GM23338 (cell line): ENCODE results near the gene DHRS13. TPM values are rescaled to one million over a fixed set of nuclear protein-coding genes. Genes with fewer than 3 reads are reported as not detected.

ENCODE experiments used
- ATAC-seq: fragments of 200-7000 bp; cut with Tn5 transposase; 3 replicates; pipeline ENCODE4 v1.9.1; 2020
- DNase-seq: peaks from one replicate; pipeline ENCODE4 v3.0.0-alpha.2; 2015; ENCODE audit warnings: low spot score
- H2AFZ ChIP-seq: fragments of 200-600 bp; sonication (generic); 2 replicates; pipeline ENCODE4 v1.8.0; 2016; ENCODE audit warnings: antibody characterized with exemption, mild to moderate bottlenecking, moderate library complexity
- H3F3A ChIP-seq: fragments of 200-600 bp; sonication (generic); replicated peaks from 2 replicates; pipeline ENCODE4 v1.8.0; 2017; ENCODE audit warnings: antibody characterized with exemption, mixed run types, low read depth
- H3K27ac ChIP-seq: fragments of 200-600 bp; sonication (generic); 2 replicates; pipeline ENCODE4 v1.6.1; 2016; ENCODE audit warnings: low read depth
- H3K27me3 ChIP-seq: fragments of 200-600 bp; sonication (generic); 2 replicates; pipeline ENCODE4 v1.8.0; 2016; ENCODE audit warnings: mild to moderate bottlenecking, mixed run types, moderate library complexity; ENCODE audit not compliant: insufficient read depth
- H3K36me3 ChIP-seq: fragments of 200-600 bp; sonication (generic); 2 replicates; pipeline ENCODE4 v1.8.0; 2016; ENCODE audit warnings: mild to moderate bottlenecking; ENCODE audit not compliant: insufficient read depth
- H3K4me1 ChIP-seq: fragments of 200-600 bp; sonication (generic); 2 replicates; pipeline ENCODE4 v1.8.0; 2016; ENCODE audit warnings: mild to moderate bottlenecking, moderate library complexity; ENCODE audit not compliant: insufficient read depth
- H3K4me2 ChIP-seq: fragments of 200-600 bp; sonication (generic); 2 replicates; pipeline ENCODE4 v1.7.1; 2017; ENCODE audit warnings: mixed run types
- H3K4me3 ChIP-seq: fragments of 200-600 bp; sonication (generic); 2 replicates; pipeline ENCODE4 v1.6.1; 2016; ENCODE audit warnings: mixed run types
- H3K79me2 ChIP-seq: fragments of 200-600 bp; sonication (generic); replicated peaks from 2 replicates; pipeline ENCODE4 v1.8.0; 2017; ENCODE audit warnings: mild to moderate bottlenecking; ENCODE audit not compliant: insufficient read depth
- H3K9me2 ChIP-seq: fragments of 200-600 bp; sonication (generic); 2 replicates; pipeline ENCODE4 v1.8.0; 2017; ENCODE audit not compliant: insufficient read depth
- H4K20me1 ChIP-seq: fragments of 200-600 bp; sonication (generic); replicated peaks from 2 replicates; pipeline ENCODE4 v1.8.0; 2017; ENCODE audit warnings: mild to moderate bottlenecking; ENCODE audit not compliant: insufficient read depth
- H3K27ac Mint-ChIP-seq: 2 replicates; pipeline ENCODE4 v1.8.0; 2020; ENCODE audit warnings: inconsistent platforms, mild to moderate bottlenecking, moderate library complexity, mixed read lengths
- H3K27me3 Mint-ChIP-seq: 3 replicates; pipeline ENCODE4 v1.8.0; 2022; ENCODE audit warnings: low read depth, mild to moderate bottlenecking, moderate library complexity, mixed read lengths, inconsistent platforms; ENCODE audit not compliant: insufficient read depth, poor library complexity
- H3K36me3 Mint-ChIP-seq: 3 replicates; pipeline ENCODE4 v1.8.0; 2021; ENCODE audit warnings: low read depth, mild to moderate bottlenecking, inconsistent platforms, moderate library complexity, mixed read lengths
- H3K4me1 Mint-ChIP-seq: 3 replicates; pipeline ENCODE4 v1.8.0; 2020; ENCODE audit warnings: mild to moderate bottlenecking, inconsistent platforms, mixed read lengths
- H3K4me3 Mint-ChIP-seq: 3 replicates; pipeline ENCODE4 v1.8.0; 2021; ENCODE audit warnings: moderate library complexity, mild to moderate bottlenecking, inconsistent platforms, mixed read lengths
- H3K9me3 Mint-ChIP-seq: 3 replicates; pipeline ENCODE4 v1.8.0; 2020; ENCODE audit warnings: moderate library complexity, mild to moderate bottlenecking, inconsistent platforms, mixed read lengths
- CREB1 ChIP-seq: fragments of 250-450 bp; sonication (Bioruptor Pico); IDR thresholded peaks from 2 replicates; pipeline ENCODE4 v1.5.0; 2020; ENCODE audit warnings: low read depth, mild to moderate bottlenecking, moderate library complexity
- EZH2 ChIP-seq: fragments of 200-600 bp; sonication (generic); IDR thresholded peaks from one replicate; pipeline ENCODE4 v1.8.0; 2017; ENCODE audit warnings: antibody characterized with exemption, mild to moderate bottlenecking, low read depth; ENCODE audit not compliant: unreplicated experiment
- EZH2phosphoT487 ChIP-seq: fragments of 200-600 bp; sonication (generic); IDR thresholded peaks from one replicate; pipeline ENCODE4 v1.8.1; 2018; ENCODE audit warnings: antibody characterized with exemption; ENCODE audit not compliant: unreplicated experiment
- JUNB ChIP-seq: IDR thresholded peaks from one replicate; pipeline ENCODE4 v1.6.1; 2016; ENCODE audit warnings: antibody characterized with exemption; ENCODE audit not compliant: unreplicated experiment
- POLR2AphosphoS5 ChIP-seq: IDR thresholded peaks from 2 replicates; pipeline ENCODE4 v1.6.1; 2016; ENCODE audit warnings: antibody characterized with exemption, low read depth
- ZNF114 ChIP-seq: fragments of 250-450 bp; sonication (Bioruptor Pico); IDR thresholded peaks from 2 replicates; pipeline ENCODE4 v1.5.0; 2020; ENCODE audit warnings: mild to moderate bottlenecking, moderate library complexity
- ZNF331 ChIP-seq: fragments of 250-450 bp; sonication (Bioruptor Pico); IDR thresholded peaks from 2 replicates; pipeline ENCODE4 v1.5.0; 2020; ENCODE audit warnings: low read depth, mild to moderate bottlenecking, moderate library complexity
- long read RNA-seq: library from polyadenylated mRNA; unstranded; transcript quantifications from one replicate; pipeline ENCODE4 v2.0.0, GENCODE V29; 2020; ENCODE audit not compliant: unreplicated experiment
- polyA plus RNA-seq: library from polyadenylated mRNA; unstranded; fragments of >200 nt; fragmentation: Nextera tagmentation; extraction: Ambion mirVana; gene quantifications from 2 replicates; pipeline ENCODE4 v1.2.1, GENCODE V29; 2016
- total RNA-seq: library from RNA; depleted of rRNA; stranded (reverse); fragments of >200 nt; shearing (Covaris generic); gene quantifications from 2 replicates; pipeline ENCODE4 v1.2.3, GENCODE V29; 2014; rRNA removed
- TF ChIP-seq, protein P1 (sequence below): IDR thresholded peaks from 2 replicates; pipeline ENCODE4 v1.6.1; 2016; ENCODE audit warnings: antibody characterized with exemption
- TF ChIP-seq, protein P2 (sequence below), 2 experiments: fragments of 200-600 bp in 1 of 2; sonication (generic) in 1 of 2; conservative IDR thresholded peaks; 2 replicates each; pipeline versions ENCODE4 v1.5.1 to v1.6.1; 2016 to 2017; ENCODE audit warnings: antibody characterized with exemption in 2 of 2, low read depth in 2 of 2, mild to moderate bottlenecking in 2 of 2, moderate library complexity in 1 of 2
- TF ChIP-seq, protein P3 (sequence below): IDR thresholded peaks from one replicate; pipeline ENCODE4 v1.6.1; 2018; ENCODE audit warnings: antibody characterized with exemption; ENCODE audit not compliant: unreplicated experiment

The DHRS13 gene, protein sequence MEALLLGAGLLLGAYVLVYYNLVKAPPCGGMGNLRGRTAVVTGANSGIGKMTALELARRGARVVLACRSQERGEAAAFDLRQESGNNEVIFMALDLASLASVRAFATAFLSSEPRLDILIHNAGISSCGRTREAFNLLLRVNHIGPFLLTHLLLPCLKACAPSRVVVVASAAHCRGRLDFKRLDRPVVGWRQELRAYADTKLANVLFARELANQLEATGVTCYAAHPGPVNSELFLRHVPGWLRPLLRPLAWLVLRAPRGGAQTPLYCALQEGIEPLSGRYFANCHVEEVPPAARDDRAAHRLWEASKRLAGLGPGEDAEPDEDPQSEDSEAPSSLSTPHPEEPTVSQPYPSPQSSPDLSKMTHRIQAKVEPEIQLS
- total RNA-seq (31.3 and 34.2 TPM in 2 replicates), polyA plus RNA-seq (5.4 and 7.0 TPM in 2 replicates)
- long read RNA-seq, transcript DHRS13-202 (4 exons, 2,037 nt), result minor isoform, 8 of 43 reads
- long read RNA-seq, transcript DHRS13-201 (5 exons, 1,921 nt), result major isoform, 32 of 43 reads
- long read RNA-seq, partial matches to known transcripts, result 1 of 43 reads
- long read RNA-seq, other reads (novel, unspliced or antisense), result 2 of 43 reads

DNA sequence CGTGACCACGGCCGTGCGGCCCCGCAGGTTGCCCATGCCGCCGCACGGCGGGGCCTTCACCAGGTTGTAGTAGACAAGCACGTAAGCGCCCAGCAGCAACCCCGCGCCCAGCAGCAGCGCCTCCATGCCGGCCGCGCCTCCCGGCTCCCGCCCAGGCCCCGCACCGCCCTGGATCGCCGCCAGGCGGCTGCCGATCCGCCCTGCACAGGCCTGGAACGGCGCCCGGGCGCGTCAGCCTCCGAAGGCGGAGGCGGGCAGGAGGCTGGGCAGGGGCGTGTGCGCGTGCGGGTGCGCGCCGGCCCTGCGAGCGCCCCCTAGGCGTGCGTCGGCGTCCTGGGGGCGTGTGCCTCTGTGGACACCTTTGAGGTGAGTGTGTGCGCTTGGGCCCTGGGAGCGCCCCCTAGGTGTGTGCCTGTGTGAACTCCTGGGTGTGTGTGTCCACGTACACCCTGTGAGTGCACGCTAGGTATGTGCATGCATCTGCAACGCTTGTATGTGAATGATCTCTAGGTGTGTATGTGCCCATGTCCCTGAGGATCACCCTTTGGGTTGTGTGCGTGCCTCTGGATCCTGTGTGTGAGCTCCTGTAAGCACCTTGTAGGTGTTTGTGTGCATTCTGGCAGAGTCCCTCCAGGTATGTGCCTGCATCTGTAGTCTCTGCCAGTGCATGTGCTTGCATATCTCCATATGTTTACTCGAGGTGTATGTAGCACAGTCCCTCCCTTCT, at the start of gene DHRS13:
Gene DHRS13, minus strand, starts transcription at position 261 of the 727 bp plus-strand sequence. Its CDS starts 135 bp downstream, at position 126.
- peak within 1 kb of the TSS; percentile 82 for H3K4me3 Mint-ChIP-seq
- peak within 1 kb of the TSS; percentile 23; the same call in 1 of the 2 replicates for H3K27ac Mint-ChIP-seq
- peak within 1 kb of the TSS; percentile 92 for H3K4me3 ChIP-seq
- peaks cover 13% of the 10 kb centered on the region for H3K36me3 ChIP-seq
- H3K9me3 Mint-ChIP-seq, result no peaks in the 10 kb centered on the region; the same call in 1 of the 3 replicates
- H3K4me1 Mint-ChIP-seq, result peaks cover 47% of the 10 kb centered on the region
- peaks cover 47% of the 10 kb centered on the region for H3K36me3 Mint-ChIP-seq
- H3K27me3 ChIP-seq, result no peaks in the 10 kb centered on the region
- H3K27me3 Mint-ChIP-seq, result peaks cover 27% of the 10 kb centered on the region
- H3K4me2 ChIP-seq, result peak within 1 kb of the TSS; percentile 92
- peak within 1 kb of the TSS; percentile 95 for H2AFZ ChIP-seq
- H4K20me1 ChIP-seq, result peaks cover 6% of the 10 kb centered on the region
- H3K27ac ChIP-seq, result no peak within 1 kb of the TSS
- no peaks in the 10 kb centered on the region for H3K9me2 ChIP-seq
- H3K79me2 ChIP-seq, result peaks cover 19% of the 10 kb centered on the region; the same call in 1 of the 2 replicates
- peaks cover 48% of the 10 kb centered on the region for H3F3A ChIP-seq
- DNase-seq, result peak; percentile 96
- peaks cover 20% of the 10 kb centered on the region for H3K4me1 ChIP-seq
- peak; percentile 93 for ATAC-seq
- TF ChIP-seq, protein P1, sequence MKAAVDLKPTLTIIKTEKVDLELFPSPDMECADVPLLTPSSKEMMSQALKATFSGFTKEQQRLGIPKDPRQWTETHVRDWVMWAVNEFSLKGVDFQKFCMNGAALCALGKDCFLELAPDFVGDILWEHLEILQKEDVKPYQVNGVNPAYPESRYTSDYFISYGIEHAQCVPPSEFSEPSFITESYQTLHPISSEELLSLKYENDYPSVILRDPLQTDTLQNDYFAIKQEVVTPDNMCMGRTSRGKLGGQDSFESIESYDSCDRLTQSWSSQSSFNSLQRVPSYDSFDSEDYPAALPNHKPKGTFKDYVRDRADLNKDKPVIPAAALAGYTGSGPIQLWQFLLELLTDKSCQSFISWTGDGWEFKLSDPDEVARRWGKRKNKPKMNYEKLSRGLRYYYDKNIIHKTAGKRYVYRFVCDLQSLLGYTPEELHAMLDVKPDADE, result no peak
- TF ChIP-seq ZNF114 (CRISPR knock-in tag) (peak; percentile 52; the same call in 1 of the 2 replicates), ZNF331 (no peak; the same call in 1 of the 2 replicates), POLR2AphosphoS5 (peak; percentile 59), EZH2phosphoT487 (no peak), EZH2 (no peak), CREB1 (CRISPR knock-in tag) (peak; percentile 89), JUNB (no peak)
- TF ChIP-seq, protein P2, sequence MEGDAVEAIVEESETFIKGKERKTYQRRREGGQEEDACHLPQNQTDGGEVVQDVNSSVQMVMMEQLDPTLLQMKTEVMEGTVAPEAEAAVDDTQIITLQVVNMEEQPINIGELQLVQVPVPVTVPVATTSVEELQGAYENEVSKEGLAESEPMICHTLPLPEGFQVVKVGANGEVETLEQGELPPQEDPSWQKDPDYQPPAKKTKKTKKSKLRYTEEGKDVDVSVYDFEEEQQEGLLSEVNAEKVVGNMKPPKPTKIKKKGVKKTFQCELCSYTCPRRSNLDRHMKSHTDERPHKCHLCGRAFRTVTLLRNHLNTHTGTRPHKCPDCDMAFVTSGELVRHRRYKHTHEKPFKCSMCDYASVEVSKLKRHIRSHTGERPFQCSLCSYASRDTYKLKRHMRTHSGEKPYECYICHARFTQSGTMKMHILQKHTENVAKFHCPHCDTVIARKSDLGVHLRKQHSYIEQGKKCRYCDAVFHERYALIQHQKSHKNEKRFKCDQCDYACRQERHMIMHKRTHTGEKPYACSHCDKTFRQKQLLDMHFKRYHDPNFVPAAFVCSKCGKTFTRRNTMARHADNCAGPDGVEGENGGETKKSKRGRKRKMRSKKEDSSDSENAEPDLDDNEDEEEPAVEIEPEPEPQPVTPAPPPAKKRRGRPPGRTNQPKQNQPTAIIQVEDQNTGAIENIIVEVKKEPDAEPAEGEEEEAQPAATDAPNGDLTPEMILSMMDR (conservative IDR thresholded peaks at IDR 0.05; ENCODE audit: low read depth in 2 of 2), result peak; percentile 81 to 91
- TF ChIP-seq, protein P3, sequence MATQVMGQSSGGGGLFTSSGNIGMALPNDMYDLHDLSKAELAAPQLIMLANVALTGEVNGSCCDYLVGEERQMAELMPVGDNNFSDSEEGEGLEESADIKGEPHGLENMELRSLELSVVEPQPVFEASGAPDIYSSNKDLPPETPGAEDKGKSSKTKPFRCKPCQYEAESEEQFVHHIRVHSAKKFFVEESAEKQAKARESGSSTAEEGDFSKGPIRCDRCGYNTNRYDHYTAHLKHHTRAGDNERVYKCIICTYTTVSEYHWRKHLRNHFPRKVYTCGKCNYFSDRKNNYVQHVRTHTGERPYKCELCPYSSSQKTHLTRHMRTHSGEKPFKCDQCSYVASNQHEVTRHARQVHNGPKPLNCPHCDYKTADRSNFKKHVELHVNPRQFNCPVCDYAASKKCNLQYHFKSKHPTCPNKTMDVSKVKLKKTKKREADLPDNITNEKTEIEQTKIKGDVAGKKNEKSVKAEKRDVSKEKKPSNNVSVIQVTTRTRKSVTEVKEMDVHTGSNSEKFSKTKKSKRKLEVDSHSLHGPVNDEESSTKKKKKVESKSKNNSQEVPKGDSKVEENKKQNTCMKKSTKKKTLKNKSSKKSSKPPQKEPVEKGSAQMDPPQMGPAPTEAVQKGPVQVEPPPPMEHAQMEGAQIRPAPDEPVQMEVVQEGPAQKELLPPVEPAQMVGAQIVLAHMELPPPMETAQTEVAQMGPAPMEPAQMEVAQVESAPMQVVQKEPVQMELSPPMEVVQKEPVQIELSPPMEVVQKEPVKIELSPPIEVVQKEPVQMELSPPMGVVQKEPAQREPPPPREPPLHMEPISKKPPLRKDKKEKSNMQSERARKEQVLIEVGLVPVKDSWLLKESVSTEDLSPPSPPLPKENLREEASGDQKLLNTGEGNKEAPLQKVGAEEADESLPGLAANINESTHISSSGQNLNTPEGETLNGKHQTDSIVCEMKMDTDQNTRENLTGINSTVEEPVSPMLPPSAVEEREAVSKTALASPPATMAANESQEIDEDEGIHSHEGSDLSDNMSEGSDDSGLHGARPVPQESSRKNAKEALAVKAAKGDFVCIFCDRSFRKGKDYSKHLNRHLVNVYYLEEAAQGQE, result no peak
